ENCODE measurements around the gene EXOC4. TPM values are rescaled to one million over a fixed set of nuclear protein-coding genes. Genes with fewer than 3 reads are reported as not detected.

The EXOC4 gene
- total and polyA plus RNA-seq, 2 of the 13 experiments (the other 11 are each of a cell fraction or from before 2014, with no cell fraction given): 22.5 to 39.0 TPM

GRCh38 chr7:133812877-133813276 is 560.0 kb downstream of the EXOC4 start (continued):
- TF ChIP-seq BCLAF1 (IDR thresholded peaks at IDR 0.05): no peak
- TF ChIP-seq ELF3 (CRISPR knock-in tag; IDR thresholded peaks at IDR 0.05): no peak

DNA sequence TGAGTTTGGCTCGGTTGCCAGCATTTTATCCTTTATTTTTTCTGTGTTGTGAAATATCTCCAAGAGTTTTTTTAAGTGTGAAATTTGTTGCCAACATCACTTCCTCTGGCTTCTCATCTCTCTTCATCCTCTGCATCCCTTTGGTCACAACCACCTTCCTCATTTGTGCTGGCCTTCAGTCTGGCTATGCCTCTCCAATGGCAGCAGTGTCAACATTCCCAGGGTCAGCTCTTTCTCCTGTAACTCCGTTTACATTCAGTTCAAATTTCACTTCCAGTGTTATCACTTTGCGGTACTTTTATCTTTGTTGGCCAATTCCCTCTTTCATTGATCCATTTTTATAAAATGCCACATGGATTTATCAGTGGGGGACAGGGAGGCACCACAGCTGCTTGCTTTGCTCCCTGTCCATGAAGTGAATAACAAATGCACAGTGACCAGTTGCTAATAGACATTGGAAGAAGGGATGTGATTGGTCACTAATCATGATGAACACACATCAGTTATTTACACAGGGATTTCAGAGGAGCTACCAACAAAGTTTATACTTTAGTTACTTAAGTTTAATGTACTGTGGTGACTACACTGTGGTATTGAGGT is 562.8 kb downstream of the EXOC4 start:
- no peaks in the 10 kb centered on the region for H3K27me3 ChIP-seq (ENCODE audit: control insufficient read depth in 1 of 2, insufficient read depth in 2 of 2, low read length in 2 of 2)
- intact Hi-C loops (cut with micrococcal nuclease; ENCODE audit: unreplicated experiment) (no loop called here), in situ Hi-C loops (cut with HindIII; ENCODE audit: extremely low pct_ligation_motif_present, low pct_unique_long_range_greater_than_20kb) (no loop called here)
- WGBS (ENCODE audit: low lambda C conversion rate): 1% methylated on average over 3 of the region's 3 CpGs
- H3K9ac ChIP-seq (ENCODE audit: insufficient read depth, low read depth, low read length): no peak overlapping the region
- H3K4me2 ChIP-seq (ENCODE audit: low read depth, low read length): peak overlapping the region; percentile 29
- H2AFZ ChIP-seq (ENCODE audit: low read length): no peak overlapping the region
- H3K27ac ChIP-seq (ENCODE audit: extremely low read length, insufficient read depth, low read length): peak overlapping the region; percentile 59
- H3K79me2 ChIP-seq (ENCODE audit: insufficient read depth, low read length): no peaks in the 10 kb centered on the region
- CTCF ChIA-PET (ENCODE audit: low intra/inter-chr PET ratio, low total read pairs): no interaction called here
- peak; percentile 97 for DNase-seq (ENCODE audit: low spot score)
- peak; percentile 98 for ATAC-seq
- FAIRE-seq: peak; percentile 89
- BruUV-seq (replicated peaks): no TSS peak
- no peak overlapping the region; a peak in 1 of 6 replicates for H3K4me3 ChIP-seq (replicated peaks in 1 of 3; ENCODE audit: insufficient read depth in 1 of 3, low read depth in 2 of 3, low read length in 3 of 3)
- H3K36me3 ChIP-seq (replicated peaks in 1 of 2; ENCODE audit: control insufficient read depth in 1 of 2, insufficient read depth in 2 of 2, low read length in 2 of 2): peaks cover 0 to 12% of the 10 kb centered on the region in 2 experiments; a peak in 2 of 5 replicates
- H3K9me3 ChIP-seq (ENCODE audit: low read length): no peaks in the 10 kb centered on the region
- H4K20me1 ChIP-seq (ENCODE audit: insufficient read depth, low read length): no peaks in the 10 kb centered on the region
- POLR2A ChIA-PET: no interaction called here
- H3K4me1 ChIP-seq (ENCODE audit: insufficient read depth, low read length): peaks cover 29% of the 10 kb centered on the region
- TF ChIP-seq ZNF609 (CRISPR knock-in tag; IDR thresholded peaks at IDR 0.05; ENCODE audit: borderline replicate concordance): peak; percentile 93
- 0 out of 2 replicates have a peak, but pooled peaks have one; percentile 26 for TF ChIP-seq MAX (IDR thresholded peaks at IDR 0.05)
- TF ChIP-seq POLR2A (IDR thresholded peaks at IDR 0.05; ENCODE audit: insufficient read depth in 1 of 2, low read depth in 2 of 2, low read length in 2 of 2): no peak
- TF ChIP-seq SNAPC5 (CRISPR knock-in tag; IDR thresholded peaks at IDR 0.05; ENCODE audit: borderline replicate concordance): no peak
- TF ChIP-seq MBNL3 (CRISPR knock-in tag; conservative IDR thresholded peaks at IDR 0.05): no peak
- TF ChIP-seq ZNF136 (CRISPR knock-in tag; IDR thresholded peaks at IDR 0.05; ENCODE audit: low read depth): no peak
- TF ChIP-seq, protein P1, sequence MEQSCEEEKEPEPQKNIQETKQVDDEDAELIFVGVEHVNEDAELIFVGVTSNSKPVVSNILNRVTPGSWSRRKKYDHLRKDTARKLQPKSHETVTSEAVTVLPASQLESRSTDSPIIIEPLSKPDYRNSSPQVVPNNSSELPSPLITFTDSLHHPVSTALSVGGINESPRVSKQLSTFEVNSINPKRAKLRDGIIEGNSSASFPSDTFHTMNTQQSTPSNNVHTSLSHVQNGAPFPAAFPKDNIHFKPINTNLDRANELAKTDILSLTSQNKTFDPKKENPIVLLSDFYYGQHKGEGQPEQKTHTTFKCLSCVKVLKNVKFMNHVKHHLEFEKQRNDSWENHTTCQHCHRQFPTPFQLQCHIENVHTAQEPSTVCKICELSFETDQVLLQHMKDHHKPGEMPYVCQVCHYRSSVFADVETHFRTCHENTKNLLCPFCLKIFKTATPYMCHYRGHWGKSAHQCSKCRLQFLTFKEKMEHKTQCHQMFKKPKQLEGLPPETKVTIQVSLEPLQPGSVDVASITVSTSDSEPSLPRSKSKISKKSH (CRISPR knock-in tag; IDR thresholded peaks at IDR 0.05; ENCODE audit: borderline replicate concordance): no peak
- TF ChIP-seq HDAC2 (CRISPR knock-in tag; IDR thresholded peaks at IDR 0.05): peak; percentile 85
- TF ChIP-seq, protein P2, sequence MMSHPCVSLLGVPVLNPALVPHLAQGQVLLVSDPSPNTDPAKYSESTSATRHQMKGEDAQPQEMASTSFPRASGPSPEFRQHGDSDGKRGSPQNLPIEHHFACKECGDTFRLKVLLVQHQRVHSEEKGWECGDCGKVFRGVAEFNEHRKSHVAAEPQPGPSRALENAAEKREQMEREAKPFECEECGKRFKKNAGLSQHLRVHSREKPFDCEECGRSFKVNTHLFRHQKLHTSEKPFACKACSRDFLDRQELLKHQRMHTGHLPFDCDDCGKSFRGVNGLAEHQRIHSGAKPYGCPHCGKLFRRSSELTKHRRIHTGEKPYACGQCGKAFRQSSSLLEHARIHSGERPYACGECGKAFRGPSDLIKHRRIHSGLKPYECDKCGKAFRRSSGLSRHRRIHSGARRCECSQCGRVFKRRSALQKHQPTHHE (CRISPR knock-in tag; IDR thresholded peaks at IDR 0.05; ENCODE audit: borderline replicate concordance): no peak

All from HepG2 (cell line).